HG03432 (cell line): ENCODE data around the gene POLE.

Source experiments
- ATAC-seq: cut with Tn5 transposase; IDR thresholded peaks from one replicate; pipeline ENCODE4 v1.9.1; 2021; ENCODE audit warnings: mild to moderate bottlenecking, moderate library complexity; ENCODE audit not compliant: unreplicated experiment

Gene POLE

GRCh38 chr12:132618683-132619043, 68.5 kb downstream of the POLE start, which contains the start of gene P2RX2:
Gene P2RX2, plus strand, starts transcription at chr12:132618776. Its CDS starts 41 bp downstream, at chr12:132618817.
- ATAC-seq = no peak

GRCh38 chr12:132617822-132618682, 69.1 kb downstream of the POLE start:
- no peak for ATAC-seq

GRCh38 chr12:132617135-132617701, 69.9 kb downstream of the POLE start:
- no peak for ATAC-seq

- ATAC-seq = no peak
Observed at GRCh38 chr12:132615579-132616038, 71.5 kb downstream of the POLE start.

- ATAC-seq = no peak
Observed at GRCh38 chr12:132614861-132615578, 72.1 kb downstream of the POLE start.

- ATAC-seq = no peak
Observed at GRCh38 chr12:132614029-132614428, 73.1 kb downstream of the POLE start.

- ATAC-seq = no peak
Observed at GRCh38 chr12:132611620-132612019, 75.5 kb downstream of the POLE start.

- ATAC-seq = no peak
Observed at GRCh38 chr12:132610866-132611602, 76.1 kb downstream of the POLE start.

- ATAC-seq = no peak
Observed at GRCh38 chr12:132610051-132610759, 76.9 kb downstream of the POLE start, which contains the start of gene LRCOL1. Gene LRCOL1, minus strand, starts transcription at chr12:132610582. Its CDS starts 4,331 bp downstream, at chr12:132606251.

- no peak for ATAC-seq
Observed at GRCh38 chr12:132608231-132609171, 78.6 kb downstream of the POLE start.

- no peak for ATAC-seq
Observed at GRCh38 chr12:132606927-132607326, 80.2 kb downstream of the POLE start.

- ATAC-seq = no peak
Observed at GRCh38 chr12:132606466-132606865, 80.7 kb downstream of the POLE start.

- no peak for ATAC-seq
Observed at GRCh38 chr12:132605892-132606291, 81.2 kb downstream of the POLE start.

- ATAC-seq = no peak
Observed at GRCh38 chr12:132604668-132605441, 82.3 kb downstream of the POLE start.

- ATAC-seq = no peak
Observed at GRCh38 chr12:132604151-132604618, 83.0 kb downstream of the POLE start.

- ATAC-seq = no peak
Observed at GRCh38 chr12:132603240-132604150, 83.6 kb downstream of the POLE start.

- no peak for ATAC-seq
Observed at GRCh38 chr12:132602572-132603239, 84.4 kb downstream of the POLE start.
